NOMO-1 treated with dmso at 0.1 percent for 144 hours (cell line): ENCODE results near the gene RPL10.

ENCODE experiments used
- DNase-seq: peaks from one replicate; lab custom pipeline; 2025; ENCODE audit not compliant: unreplicated experiment; lab: John Stamatoyannopoulos, UW

RPL10 gene

DNA sequence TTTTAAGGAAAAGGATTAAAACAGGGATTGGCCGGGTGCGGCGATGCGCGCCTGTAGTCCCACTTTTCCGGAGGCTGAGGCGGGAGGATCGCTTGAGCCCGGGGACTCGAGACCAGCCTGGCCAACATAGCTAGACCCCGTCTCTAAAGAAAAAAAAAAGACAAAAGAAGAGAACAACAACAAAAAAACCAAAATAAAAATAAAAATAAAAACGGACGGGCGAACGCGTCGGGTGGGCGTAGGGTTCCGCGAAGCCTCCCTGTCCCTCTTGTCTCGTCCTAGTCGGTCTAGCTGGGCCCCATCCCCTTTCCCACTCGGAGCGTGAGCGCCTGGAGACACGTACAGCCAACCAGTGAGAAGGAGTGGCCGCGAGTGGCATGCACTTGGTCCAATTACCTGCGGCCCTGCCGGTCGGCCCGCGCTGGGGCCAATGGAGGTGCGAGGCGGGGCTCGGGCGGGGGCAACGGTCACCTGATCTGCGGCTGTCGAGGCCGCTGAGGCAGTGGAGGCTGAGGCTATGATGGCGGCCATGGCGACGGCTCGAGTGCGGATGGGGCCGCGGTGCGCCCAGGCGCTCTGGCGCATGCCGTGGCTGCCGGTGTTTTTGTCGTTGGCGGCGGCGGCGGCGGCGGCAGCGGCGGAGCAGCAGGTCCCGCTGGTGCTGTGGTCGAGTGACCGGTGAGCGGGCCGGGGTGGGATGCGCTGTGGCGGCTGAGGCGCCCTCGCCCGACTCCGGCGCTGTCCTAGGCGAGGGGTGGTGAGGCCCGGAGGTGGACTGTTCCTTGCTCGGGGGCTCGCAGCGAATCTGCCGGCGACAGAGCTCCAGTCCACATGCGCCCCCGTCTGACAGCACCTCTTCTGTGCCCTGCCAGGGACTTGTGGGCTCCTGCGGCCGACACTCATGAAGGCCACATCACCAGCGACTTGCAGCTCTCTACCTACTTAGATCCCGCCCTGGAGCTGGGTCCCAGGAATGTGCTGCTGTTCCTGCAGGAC, 30.3 kb downstream of the RPL10 start, which contains the start of gene ATP6AP1:
Gene ATP6AP1 (plus strand): TSS at position 502 of the 996 bp plus-strand sequence. CDS start 16 bp downstream, at position 518.
- DNase-seq, result peak; percentile 85

GRCh38 chrX:154429711-154430110, 31.5 kb downstream of the RPL10 start:
- DNase-seq, result no peak

GRCh38 chrX:154430479-154430878, 32.3 kb downstream of the RPL10 start:
- no peak for DNase-seq

- no peak for DNase-seq
These were observed 32.7 kb downstream of the RPL10 start for GRCh38 chrX:154430916-154431315.

GRCh38 chrX:154431341-154431740, 33.2 kb downstream of the RPL10 start:
- DNase-seq, result no peak

DNA sequence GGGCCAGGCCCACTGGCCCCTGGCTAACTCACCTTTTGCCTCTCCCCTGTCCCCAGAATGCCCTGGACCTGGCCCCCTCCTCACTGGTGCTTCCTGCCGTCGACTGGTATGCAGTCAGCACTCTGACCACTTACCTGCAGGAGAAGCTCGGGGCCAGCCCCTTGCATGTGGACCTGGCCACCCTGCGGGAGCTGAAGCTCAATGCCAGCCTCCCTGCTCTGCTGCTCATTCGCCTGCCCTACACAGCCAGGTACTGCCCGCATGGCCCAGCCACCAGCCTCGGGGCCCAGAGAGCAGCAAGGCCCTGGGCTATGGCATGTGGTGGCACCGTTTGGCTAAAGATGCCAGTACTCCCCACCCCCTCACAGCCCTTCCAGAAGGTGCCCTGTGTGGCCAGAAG, 34.0 kb downstream of the RPL10 start:
- DNase-seq, result no peak

DNA sequence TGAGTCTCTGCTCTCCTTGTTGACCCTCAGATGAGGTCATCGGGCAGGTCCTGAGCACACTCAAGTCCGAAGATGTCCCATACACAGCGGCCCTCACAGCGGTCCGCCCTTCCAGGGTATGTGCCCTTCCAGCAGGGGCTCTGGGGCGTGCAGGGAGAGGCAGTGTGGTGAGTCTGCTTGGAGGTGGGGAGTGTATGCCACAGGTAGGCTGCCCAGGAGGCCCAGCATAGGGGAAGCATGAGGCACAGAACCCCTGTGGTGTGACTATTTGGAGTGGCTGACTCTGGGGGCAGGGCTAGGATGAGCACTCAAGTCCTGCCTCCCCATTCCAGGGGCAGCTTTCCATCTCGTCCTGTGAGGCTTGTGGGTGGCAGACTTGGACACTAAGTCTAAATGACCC, 35.4 kb downstream of the RPL10 start:
- DNase-seq, result no peak

DNA sequence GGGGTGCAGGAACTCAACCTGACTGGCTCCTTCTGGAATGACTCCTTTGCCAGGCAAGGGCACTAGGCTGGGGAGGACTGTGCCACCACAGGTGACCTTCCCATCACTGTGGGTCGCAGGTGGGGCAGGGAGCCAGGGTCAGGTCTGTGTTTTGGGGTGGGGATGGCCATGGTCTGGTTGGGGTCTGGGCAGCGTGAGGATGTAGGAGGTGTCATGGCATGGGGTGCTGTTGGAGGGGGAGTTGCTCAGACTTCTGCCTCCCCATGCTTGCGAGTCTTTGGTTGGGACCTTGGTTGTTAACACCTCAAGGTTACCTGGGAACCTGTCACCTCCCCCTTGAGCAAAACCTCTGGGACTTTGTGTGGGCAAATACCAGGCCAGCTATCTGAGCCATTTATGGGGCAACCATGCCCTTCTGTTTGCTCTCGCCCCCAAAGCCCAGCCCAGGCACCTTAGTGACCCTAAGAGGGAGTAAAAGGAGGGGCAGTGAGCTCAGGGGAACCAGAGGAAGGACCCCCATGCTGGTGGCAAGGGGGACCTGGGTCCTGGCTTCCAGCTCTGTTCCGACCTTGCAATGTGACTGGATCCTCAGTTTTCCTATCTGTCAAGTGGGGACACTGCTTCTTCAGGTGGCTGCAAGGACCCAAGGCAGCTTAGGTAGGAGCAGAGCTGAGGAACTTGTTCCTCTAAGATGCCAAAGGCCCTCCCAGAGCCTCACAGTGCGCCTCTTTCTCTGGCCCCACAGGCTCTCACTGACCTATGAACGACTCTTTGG, 36.4 kb downstream of the RPL10 start:
- DNase-seq, result no peak

DNA sequence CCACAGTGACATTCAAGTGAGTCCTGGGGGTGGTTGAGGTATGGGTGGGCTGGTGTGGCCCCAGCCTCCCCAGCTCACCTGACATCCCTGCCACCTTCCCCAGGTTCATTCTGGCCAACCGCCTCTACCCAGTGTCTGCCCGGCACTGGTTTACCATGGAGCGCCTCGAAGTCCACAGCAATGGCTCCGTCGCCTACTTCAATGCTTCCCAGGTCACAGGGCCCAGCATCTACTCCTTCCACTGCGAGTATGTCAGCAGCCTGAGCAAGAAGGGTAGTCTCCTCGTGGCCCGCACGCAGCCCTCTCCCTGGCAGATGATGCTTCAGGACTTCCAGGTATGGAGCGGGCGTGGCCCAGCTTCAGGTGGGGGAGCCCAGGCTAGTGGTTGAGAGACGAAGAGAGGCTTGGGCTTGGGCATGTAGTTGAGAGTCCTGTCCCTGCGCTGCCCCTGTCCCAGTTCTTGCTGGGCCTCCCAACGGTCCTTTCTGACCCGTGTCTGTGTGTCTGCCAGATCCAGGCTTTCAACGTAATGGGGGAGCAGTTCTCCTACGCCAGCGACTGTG, 37.1 kb downstream of the RPL10 start:
- DNase-seq, result no peak

- no peak for DNase-seq
These were observed 38.3 kb downstream of the RPL10 start for GRCh38 chrX:154436374-154436982.

DNA sequence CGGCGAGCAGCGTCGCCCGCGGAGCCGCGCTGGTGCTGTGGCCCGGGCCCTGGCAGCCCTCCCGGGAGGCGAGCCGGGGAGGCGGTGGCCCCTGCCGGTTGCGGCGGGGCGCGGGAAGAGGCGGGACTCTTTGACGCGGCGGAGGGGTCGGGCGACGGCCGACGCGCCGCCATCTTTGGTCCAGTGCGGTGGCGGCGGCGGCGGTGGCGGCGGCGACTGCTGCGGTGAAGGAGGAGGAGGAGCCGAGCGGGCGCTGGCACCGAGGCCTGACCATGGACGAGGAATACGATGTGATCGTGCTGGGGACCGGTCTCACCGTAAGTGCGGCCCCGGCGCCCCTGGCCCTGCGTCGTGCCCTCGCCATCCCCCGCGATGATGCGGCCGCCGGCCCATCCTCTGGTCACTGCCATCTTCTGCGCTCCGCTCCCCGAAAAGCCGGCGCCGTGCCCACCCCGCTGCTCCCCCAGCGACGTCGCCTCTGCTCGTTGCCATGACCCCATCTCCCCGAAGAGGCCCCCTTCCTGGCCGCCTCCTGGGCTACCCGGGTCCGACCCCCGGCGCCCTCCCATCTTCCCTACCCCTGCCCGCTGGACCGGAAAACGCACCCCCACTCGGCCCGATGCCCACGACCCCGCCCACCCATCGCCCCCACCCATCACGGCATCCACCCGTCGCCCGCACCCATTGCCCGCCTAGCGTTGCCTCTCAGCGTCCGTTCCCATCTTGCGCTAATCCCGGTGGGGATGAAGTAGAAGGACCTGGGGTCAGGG, 39.0 kb downstream of the RPL10 start, which contains the start of gene GDI1:
Gene GDI1 (plus strand): TSS at position 172 of the 770 bp plus-strand sequence. CDS start 101 bp downstream, at position 273.
- no peak for DNase-seq

DNA sequence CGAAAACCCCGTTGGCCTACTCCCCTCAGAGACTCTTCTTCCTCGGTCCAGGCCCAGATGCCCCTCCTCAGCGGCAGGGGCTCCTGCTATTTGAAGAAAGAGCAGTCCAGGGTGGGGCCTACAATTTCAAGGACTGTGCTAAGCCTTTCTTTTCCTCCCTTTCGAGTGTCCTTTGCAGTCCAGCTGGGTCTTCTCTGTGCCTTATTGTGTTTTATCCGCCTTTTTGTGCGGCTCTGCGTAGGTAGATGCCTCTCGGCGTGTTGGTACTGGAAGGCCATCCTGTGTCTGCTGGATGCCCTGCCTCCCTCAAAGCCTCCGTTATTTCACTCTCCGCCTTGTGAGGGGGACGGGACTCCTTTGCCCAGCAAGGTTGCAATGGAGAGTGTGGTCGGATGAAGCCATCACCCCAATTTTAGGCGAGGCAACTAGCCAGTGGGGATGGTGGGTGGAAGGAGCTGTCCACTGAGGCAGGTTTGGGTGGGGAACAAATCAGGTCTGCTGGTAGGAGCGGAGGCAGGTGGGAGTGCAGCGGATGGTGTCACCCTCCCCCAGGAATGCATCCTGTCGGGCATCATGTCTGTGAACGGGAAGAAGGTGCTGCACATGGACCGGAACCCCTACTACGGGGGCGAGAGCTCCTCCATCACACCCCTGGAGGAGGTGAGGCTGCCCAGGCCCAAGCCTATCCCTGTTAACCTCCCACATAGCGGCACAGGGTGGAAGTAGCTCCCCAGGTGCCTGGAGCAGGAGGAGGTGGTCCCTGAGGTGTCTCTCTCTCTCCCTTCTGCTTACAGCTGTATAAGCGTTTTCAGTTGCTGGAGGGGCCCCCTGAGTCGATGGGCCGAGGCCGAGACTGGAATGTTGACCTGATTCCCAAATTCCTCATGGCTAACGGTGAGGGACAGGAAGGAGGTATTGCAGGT, 40.1 kb downstream of the RPL10 start:
- no peak for DNase-seq

DNA sequence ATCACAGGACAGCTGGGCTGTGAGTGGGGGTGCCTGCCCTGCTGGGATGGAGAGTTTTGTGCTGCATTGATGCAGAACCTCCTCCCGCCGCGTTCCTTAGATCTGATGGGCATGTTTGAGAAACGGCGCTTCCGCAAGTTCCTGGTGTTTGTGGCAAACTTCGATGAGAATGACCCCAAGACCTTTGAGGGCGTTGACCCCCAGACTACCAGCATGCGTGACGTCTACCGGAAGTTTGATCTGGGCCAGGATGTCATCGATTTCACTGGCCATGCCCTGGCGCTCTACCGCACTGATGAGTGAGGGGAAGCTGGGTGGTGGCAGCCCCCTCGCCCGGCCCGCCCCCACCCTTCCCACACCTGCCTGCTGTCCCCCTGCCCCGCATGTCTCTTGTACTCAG, 41.7 kb downstream of the RPL10 start:
- DNase-seq, result no peak

- DNase-seq, result no peak
These were observed 42.6 kb downstream of the RPL10 start for GRCh38 chrX:154440623-154441357.

DNA sequence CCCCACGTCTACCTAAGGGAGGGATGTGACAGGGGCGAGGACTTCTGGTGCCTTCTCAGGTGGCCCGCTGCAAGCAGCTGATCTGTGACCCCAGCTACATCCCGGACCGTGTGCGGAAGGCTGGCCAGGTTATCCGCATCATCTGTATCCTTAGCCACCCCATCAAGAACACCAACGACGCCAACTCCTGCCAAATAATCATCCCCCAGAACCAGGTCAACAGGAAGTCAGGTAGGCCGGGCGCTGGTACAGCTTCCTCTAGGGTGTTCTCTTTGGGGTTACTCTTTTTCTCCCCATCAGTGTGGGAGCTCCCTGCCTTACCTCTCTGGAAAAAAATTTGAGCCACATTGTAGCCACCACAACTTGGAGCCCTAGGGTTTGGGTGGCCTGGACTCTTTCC, 43.4 kb downstream of the RPL10 start:
- DNase-seq, result no peak

GRCh38 chrX:154441984-154442707, 44.0 kb downstream of the RPL10 start:
- DNase-seq, result no peak

DNA sequence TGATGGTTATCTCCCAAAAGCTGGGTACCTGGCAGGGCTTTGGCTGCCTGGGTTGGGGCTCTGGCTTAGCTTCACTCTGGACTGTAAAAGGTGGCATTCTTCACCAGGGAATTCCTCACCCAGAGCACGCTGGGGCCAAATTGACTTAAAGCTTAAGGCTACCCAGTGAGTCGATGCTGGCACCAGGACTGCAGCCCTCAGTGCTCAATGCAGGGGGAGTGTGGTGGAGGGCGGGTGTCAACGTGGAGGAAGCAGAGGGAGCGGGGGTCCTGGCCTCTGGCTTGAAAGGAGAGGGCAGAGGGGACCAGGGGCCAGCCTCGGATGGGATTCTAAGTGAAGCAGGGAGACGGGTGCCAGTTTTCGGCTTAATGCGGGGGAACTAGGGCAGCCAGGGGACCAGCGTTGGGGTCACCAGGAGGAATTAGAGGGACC, 45.3 kb downstream of the RPL10 start:
- no peak for DNase-seq
